Activated naive CD8-positive, alpha-beta T cell (primary cell): ENCODE measurements around the gene LIPC.

Experiments
- H3K27ac Mint-ChIP-seq: one replicate; pipeline ENCODE4 v1.8.0; 2021; ENCODE audit warnings: mixed read lengths
- H3K27me3 Mint-ChIP-seq: one replicate; pipeline ENCODE4 v1.8.0; 2021; ENCODE audit warnings: mixed read lengths
- H3K36me3 Mint-ChIP-seq: one replicate; pipeline ENCODE4 v1.8.0; 2021; ENCODE audit warnings: mixed read lengths
- H3K4me1 Mint-ChIP-seq: one replicate; pipeline ENCODE4 v1.8.0; 2021; ENCODE audit warnings: low read depth, mixed read lengths
- H3K4me3 Mint-ChIP-seq: one replicate; pipeline ENCODE4 v1.8.0; 2021; ENCODE audit warnings: mild to moderate bottlenecking, mixed read lengths
- H3K9me3 Mint-ChIP-seq: one replicate; pipeline ENCODE4 v1.8.0; 2021; ENCODE audit warnings: low read depth, mixed read lengths

Gene LIPC

DNA sequence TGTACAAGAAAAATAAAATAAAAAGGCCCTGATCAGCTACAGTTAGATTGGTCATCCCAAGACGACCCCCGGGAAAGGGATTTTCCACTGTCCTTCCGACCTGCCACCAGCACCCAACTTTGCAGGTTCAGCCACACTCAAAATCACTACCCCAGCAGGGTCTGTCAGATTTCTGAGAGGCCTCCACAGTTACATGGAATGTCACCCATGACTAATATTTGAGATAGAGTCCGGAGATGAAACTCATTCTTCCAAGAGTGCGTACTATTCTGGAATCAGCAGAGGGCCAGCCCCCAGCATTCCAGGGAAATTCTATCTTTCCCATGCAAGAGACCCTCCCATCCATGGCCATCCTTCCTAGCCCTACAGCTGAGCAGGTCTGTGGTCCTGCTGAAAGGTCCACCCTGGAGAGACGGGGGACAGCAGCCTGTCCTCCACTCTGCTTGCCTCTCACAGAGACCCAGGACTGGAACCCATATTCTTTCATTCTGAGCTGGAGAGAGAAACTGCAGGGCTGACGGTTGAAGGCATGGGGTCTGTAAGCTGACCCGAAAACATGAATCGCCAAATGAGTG, 5.8 kb downstream of the LIPC start:
- Mint-ChIP-seq H3K27ac (no peak overlapping the region), H3K9me3 (no peaks in the 10 kb centered on the region), H3K4me3 (no peak overlapping the region), H3K27me3 (no peaks in the 10 kb centered on the region), H3K4me1 (peaks cover 17% of the 10 kb centered on the region), H3K36me3 (no peaks in the 10 kb centered on the region)

DNA sequence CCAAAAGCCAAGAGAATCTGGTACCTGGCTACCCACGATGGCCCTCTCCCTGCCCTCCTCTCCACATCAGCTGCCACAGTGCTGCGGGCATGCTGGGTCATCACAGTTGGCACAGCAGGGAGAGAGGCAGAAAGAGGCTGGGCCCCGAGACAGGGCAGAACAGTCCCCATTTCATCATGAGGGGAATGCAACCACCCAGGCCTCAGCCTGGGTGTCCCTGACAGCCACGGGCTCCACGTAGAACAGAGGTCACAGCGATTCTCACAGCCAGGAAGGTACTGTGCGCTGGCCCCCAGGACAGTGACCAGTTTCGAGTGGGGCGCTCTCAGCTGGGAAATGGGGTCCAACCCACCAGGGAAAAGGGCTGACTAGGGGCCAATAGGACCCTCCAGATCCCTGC, 6.3 kb downstream of the LIPC start:
- H3K27ac Mint-ChIP-seq, result no peak overlapping the region
- H3K4me3 Mint-ChIP-seq, result no peak overlapping the region
- peaks cover 17% of the 10 kb centered on the region for H3K4me1 Mint-ChIP-seq
- no peaks in the 10 kb centered on the region for H3K36me3 Mint-ChIP-seq
- H3K27me3 Mint-ChIP-seq, result no peaks in the 10 kb centered on the region
- no peaks in the 10 kb centered on the region for H3K9me3 Mint-ChIP-seq

DNA sequence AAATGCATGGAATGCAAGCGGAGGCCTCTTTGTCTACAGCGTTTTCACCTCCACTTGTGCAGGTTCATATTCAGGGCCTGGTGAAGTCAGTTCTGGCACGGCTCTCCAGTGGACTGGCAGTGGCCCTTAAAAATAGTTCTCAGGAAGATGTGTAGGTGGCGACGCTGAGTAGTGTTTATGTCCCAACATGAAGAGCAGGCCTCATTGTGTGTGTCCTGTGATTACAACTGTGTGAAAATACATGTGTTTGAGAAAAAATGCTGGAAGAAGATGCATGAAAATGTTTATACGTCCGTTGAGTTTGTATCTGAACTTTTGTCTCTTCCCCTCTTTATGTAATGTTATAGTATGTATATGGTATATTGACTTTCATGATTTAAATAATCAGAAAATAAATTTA, 7.2 kb downstream of the LIPC start:
- Mint-ChIP-seq H3K4me3 (no peak overlapping the region), H3K27ac (no peak overlapping the region), H3K27me3 (no peaks in the 10 kb centered on the region), H3K36me3 (no peaks in the 10 kb centered on the region), H3K4me1 (peaks cover 17% of the 10 kb centered on the region), H3K9me3 (no peaks in the 10 kb centered on the region)

DNA sequence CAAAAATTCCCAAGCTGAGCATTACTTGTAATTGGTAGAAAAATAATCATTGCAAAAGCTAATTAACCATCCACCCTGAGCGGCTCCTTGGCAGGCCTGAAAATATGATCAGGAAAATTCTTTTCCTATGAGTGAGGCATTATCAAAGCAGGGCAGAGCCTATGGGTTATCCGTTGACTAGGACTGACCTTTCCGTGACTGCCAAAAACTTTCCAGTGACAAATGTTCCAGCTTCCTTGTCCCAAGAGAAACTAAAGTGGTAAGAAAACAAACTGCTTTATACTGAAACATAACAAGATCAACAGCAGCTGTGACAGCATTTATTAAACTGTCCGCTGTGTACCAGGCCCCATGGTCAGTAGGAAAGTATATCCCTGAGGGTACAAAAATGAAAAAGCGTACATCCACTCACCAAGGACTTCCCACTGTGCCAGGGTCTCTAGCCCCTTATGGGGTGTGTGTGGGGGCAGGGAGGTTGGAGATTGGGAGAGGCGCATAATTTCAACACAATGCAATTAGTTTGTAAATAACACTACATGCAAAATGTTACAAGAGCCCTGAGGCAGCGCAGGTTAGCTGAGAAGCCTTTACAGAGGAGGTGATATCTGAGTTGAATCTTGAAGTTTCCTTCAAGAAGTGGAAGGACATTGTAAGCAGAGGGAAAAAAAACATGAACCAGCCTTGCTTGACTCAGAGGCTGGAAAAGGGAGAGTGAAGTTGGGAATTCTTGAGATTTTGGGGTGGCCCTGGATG, 8.5 kb downstream of the LIPC start:
- no peak overlapping the region for H3K4me3 Mint-ChIP-seq
- H3K4me1 Mint-ChIP-seq, result peaks cover 17% of the 10 kb centered on the region
- no peaks in the 10 kb centered on the region for H3K36me3 Mint-ChIP-seq
- no peaks in the 10 kb centered on the region for H3K27me3 Mint-ChIP-seq
- H3K9me3 Mint-ChIP-seq, result no peaks in the 10 kb centered on the region
- H3K27ac Mint-ChIP-seq, result peak overlapping the region; percentile 23

DNA sequence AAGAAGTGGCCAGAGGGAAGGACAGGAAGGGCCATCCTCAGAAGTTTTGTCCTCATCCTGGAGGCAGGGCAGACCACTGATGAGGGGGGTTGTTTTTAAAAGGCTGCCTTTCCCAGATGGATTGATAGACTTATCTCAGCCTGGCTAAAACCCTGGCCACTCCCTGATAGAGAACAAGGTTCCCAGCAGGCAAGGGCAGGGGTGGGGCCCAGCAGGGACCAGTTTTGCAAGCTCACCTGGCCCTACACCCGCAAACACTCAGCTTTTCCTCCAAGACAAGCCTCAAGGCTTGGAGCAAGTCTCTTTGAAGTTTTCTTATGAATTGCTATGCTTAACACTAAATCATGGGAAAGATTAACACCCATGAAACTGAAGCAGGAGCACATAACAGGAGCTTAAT, 9.1 kb downstream of the LIPC start:
- peaks cover 17% of the 10 kb centered on the region for H3K4me1 Mint-ChIP-seq
- H3K36me3 Mint-ChIP-seq, result no peaks in the 10 kb centered on the region
- H3K9me3 Mint-ChIP-seq, result no peaks in the 10 kb centered on the region
- no peaks in the 10 kb centered on the region for H3K27me3 Mint-ChIP-seq
- peak overlapping the region; percentile 29 for H3K27ac Mint-ChIP-seq
- no peak overlapping the region for H3K4me3 Mint-ChIP-seq

DNA sequence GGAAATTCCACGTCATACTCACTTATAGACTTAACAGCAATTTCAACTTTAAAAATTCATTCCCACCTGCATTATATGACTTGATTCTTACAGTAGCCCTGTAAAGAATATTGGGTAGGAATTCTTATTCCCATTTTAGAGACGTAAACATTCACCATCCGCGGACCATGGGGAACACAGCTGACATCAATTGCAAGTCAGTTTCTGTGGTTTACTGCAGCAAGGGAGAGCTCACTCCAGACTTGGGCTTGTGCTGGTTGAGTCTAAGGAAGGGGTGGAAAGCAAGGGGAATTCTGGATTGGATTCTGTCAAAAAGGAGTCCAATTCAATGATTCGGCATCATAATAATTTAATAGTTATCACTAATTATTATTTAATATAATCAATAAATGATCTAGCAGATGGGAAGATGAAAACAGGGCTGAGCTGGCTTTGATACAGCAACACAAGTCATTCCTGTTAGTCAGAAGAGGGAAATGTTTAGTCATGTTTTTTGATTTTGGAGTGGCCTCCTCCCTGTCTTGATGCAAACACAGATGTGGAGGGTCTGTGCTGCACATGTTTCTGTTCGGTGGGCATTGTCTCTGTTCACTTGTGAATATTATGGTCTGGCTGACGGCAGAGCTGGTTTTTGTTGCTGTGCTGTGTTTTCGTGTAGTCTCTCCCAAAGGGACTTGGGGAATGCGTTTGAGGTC, 9.7 kb downstream of the LIPC start:
- Mint-ChIP-seq H3K27me3 (no peaks in the 10 kb centered on the region), H3K4me1 (peaks cover 18% of the 10 kb centered on the region), H3K9me3 (no peaks in the 10 kb centered on the region), H3K4me3 (no peak overlapping the region), H3K36me3 (no peaks in the 10 kb centered on the region), H3K27ac (peak overlapping the region; percentile 67)

DNA sequence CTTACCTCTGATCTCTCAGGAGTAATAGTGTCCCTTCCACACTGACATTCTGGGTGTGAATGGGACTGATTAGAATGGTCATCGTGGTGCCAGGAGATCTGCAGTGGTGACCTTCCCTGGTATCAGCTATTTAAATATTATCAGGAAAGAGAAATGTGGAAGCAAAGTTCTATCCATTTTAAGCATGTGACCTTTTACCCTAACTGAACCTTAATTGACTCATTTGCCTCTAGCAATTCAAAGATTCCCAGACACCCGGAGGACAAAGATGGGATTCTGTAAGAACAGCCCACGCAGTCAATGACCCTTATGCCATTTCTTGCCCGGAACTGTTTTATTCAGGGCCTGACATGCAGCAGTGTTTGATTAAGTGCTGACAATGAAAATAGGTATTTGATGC, 10.3 kb downstream of the LIPC start:
- H3K27ac Mint-ChIP-seq, result peak overlapping the region; percentile 67
- H3K27me3 Mint-ChIP-seq, result no peaks in the 10 kb centered on the region
- peaks cover under 1% of the 10 kb centered on the region for H3K36me3 Mint-ChIP-seq
- H3K4me1 Mint-ChIP-seq, result peaks cover 19% of the 10 kb centered on the region
- no peaks in the 10 kb centered on the region for H3K9me3 Mint-ChIP-seq
- H3K4me3 Mint-ChIP-seq, result no peak overlapping the region

DNA sequence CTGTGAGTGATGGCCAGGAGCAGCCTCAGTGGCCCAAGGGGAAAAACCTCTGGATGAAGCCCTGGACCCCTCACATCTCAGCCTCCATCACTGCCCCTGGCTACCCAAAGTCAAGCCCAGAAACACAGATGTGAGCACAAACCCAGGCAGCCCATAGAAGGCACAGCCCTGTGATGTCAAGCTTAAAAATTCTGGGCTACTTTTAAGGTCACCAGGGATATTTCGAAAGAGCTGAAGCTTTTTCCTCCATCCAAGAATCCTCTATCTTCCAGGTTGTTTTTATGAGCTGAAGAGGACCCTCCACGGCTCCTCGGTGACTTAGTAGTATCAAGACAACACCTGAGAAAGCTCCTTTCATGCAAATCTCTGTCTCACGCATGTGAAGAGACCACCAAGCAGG, 11.5 kb downstream of the LIPC start:
- Mint-ChIP-seq H3K9me3 (no peaks in the 10 kb centered on the region), H3K27me3 (no peaks in the 10 kb centered on the region), H3K4me3 (no peak overlapping the region), H3K27ac (peak overlapping the region; percentile 2), H3K4me1 (peaks cover 23% of the 10 kb centered on the region), H3K36me3 (peaks cover 2% of the 10 kb centered on the region)

DNA sequence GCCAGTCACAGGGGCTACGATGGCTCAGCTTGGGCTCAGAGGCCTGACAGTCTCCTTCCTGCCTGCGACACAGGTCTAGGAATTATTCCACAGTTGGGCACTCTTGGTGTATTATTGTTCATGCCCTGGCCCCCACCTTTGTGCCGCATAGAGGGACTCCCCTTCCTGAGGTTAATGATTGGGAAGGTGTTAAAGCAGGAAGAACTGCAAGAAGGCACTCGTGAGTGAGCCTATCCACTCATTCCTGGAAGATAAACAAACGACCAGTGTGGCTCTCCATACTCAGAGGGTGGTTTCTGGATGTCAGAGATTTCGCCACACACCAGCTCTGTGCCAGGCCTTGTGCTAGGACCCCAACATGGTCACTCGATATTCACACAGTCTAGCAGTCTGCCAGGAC, 12.3 kb downstream of the LIPC start:
- H3K9me3 Mint-ChIP-seq, result no peaks in the 10 kb centered on the region
- no peak overlapping the region for H3K4me3 Mint-ChIP-seq
- peaks cover 22% of the 10 kb centered on the region for H3K4me1 Mint-ChIP-seq
- H3K36me3 Mint-ChIP-seq, result peaks cover 2% of the 10 kb centered on the region
- H3K27ac Mint-ChIP-seq, result no peak overlapping the region
- no peaks in the 10 kb centered on the region for H3K27me3 Mint-ChIP-seq

DNA sequence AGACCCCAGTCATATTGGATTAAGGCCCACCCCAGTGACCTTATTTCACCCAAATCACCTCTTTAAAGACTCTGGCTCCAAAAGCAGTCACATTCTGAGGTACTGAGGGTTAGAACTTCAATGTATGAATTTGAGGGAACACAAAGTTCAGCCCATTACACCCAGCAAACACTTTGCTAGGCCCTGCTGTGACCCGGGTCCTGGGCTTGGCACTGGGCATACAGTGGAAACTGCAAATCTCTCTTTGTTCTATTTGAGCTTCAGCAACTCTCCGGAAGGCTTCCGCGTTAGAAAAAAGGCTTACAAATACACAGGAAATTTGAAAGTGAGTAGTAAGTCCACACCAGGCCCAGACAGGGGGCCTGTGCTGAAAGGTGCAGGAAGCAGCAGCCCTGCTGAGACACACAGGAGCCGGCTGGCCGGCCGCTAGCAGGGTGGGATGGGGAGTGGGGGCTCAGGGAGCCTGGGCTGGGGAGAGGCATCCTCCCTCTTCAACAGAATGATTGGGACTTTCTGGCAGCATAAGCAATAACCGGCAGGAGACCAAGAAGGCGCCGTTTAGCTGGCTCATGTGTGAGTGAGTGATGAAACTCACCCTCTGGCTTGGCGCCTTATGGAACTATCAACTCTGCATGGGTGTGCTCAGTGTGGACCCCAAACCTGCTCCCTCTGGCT, 13.0 kb downstream of the LIPC start:
- H3K36me3 Mint-ChIP-seq, result peaks cover 3% of the 10 kb centered on the region
- H3K4me3 Mint-ChIP-seq, result no peak overlapping the region
- H3K9me3 Mint-ChIP-seq, result no peaks in the 10 kb centered on the region
- H3K27ac Mint-ChIP-seq, result peak overlapping the region; percentile 54
- no peaks in the 10 kb centered on the region for H3K27me3 Mint-ChIP-seq
- peaks cover 21% of the 10 kb centered on the region for H3K4me1 Mint-ChIP-seq

DNA sequence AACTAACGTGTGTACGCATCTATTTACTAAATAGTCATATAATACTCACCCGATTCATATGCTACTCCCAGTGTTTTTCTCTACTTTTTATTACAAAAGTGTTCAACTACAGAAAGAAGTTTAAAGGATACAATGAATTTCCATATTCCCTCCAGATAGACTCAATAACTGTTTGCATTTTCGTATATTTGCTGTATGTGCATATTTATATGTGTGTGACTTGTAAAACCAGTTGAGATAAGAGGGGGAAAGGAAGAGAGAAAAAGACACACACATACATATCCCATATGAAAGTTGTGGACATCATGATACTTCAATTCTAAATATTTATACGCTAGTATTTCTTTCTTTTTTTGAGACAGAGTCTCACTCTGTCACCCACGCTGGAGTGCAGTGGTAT, 14.1 kb downstream of the LIPC start:
- H3K4me3 Mint-ChIP-seq, result no peak overlapping the region
- H3K36me3 Mint-ChIP-seq, result peaks cover 3% of the 10 kb centered on the region
- H3K9me3 Mint-ChIP-seq, result no peaks in the 10 kb centered on the region
- no peak overlapping the region for H3K27ac Mint-ChIP-seq
- H3K27me3 Mint-ChIP-seq, result no peaks in the 10 kb centered on the region
- peaks cover 18% of the 10 kb centered on the region for H3K4me1 Mint-ChIP-seq

DNA sequence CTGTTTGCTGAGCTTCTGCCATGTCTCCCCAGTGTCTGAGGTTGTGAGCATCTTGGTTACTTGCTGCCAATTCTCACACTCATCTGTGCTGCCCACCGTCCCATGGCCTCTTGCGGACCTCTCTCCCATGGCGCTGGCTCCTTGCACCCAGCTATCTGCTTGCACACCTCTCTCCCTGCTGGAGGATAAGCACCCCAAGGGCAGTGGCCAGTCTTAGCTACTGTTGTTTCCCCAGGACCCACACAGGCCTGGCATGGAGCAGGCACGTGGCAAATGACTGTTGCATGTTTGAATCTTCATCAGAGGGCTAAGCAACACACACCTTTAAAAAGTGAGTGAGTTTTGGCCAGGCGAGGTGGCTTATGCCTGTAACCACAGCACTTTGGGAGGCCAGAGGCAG, 14.7 kb downstream of the LIPC start:
- Mint-ChIP-seq H3K4me1 (peaks cover 12% of the 10 kb centered on the region), H3K27me3 (no peaks in the 10 kb centered on the region), H3K9me3 (no peaks in the 10 kb centered on the region), H3K27ac (no peak overlapping the region), H3K36me3 (peaks cover 3% of the 10 kb centered on the region), H3K4me3 (no peak overlapping the region)

DNA sequence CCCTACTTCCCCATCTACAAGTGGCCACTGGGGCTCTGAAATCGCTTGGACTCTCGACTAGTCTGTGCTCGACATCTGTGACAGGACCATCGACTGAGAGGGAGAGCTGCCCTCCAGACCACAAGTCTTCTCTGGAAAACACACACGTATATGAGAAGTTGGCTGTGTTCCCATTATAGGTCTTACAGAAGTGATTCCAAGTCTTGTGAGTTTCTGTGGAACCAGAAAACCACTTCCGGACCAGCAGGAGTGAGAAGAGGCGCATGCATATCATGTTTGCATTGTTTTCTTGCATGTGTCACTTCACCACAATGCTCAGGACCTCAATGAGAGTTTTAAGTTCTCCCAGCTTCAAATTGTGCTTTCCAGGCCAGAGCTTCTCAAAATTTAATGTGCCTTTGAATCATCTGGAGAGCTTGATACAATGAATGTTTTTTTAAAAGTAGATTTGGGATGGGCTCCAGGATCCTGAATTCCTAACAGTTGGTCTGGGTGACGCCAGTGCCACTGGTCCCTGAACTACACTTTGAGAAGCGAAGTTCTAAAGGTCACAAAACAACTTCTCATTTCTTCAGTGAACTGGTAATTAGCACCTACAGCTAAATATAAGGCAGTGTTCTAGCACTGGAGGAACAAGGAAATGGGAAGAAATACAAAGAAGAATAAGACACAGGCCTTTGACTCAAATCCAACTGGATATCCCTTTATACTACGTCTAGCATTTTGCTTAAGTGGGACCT, 15.7 kb downstream of the LIPC start:
- no peaks in the 10 kb centered on the region for H3K9me3 Mint-ChIP-seq
- H3K4me1 Mint-ChIP-seq, result peaks cover 6% of the 10 kb centered on the region
- H3K4me3 Mint-ChIP-seq, result no peak overlapping the region
- peak overlapping the region; percentile 79 for H3K27ac Mint-ChIP-seq
- H3K27me3 Mint-ChIP-seq, result no peaks in the 10 kb centered on the region
- peaks cover 3% of the 10 kb centered on the region for H3K36me3 Mint-ChIP-seq

DNA sequence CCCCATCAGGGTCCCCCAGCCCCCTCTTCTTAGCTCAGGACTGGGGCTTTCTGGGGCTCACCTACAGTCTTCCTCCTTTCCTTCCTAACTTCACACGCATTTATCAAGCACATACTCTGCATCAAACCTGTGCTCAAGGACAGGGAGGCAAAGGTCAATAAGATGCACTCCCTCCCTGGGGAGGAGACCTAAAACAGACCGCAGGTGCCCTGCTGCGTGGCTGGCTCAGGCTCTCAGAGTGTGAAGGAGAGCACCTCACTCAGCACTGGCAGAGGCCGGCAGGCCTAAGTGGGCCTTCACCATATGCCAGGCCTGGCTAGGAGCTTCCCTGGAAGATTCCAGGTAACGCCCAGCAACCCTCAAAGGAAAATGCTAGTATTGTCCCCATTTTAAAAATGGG, 16.5 kb downstream of the LIPC start:
- Mint-ChIP-seq H3K4me1 (peaks cover 6% of the 10 kb centered on the region), H3K36me3 (peaks cover 3% of the 10 kb centered on the region), H3K4me3 (no peak overlapping the region), H3K27ac (no peak overlapping the region), H3K9me3 (no peaks in the 10 kb centered on the region), H3K27me3 (no peaks in the 10 kb centered on the region)

DNA sequence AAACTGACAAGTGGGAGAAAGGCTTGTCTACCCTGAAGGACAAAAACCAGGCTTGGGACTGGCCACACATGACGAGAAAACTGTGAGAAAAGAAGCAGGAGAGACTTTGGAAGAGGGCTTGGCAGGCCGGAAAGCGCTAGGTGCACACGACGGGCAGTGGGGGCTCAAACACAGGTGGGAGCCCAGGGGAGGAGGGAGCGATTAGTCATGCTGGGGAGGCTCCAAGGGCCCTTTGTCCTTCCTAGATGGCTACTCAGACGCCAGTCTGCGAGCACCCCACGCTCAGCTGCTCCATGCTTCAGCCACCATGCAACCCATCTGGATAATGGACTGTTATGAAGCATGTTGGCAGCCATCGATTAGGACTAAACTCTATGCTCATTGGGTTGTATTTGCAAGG, 17.1 kb downstream of the LIPC start:
- no peaks in the 10 kb centered on the region for H3K27me3 Mint-ChIP-seq
- H3K27ac Mint-ChIP-seq, result no peak overlapping the region
- peaks cover 9% of the 10 kb centered on the region for H3K4me1 Mint-ChIP-seq
- H3K4me3 Mint-ChIP-seq, result no peak overlapping the region
- H3K36me3 Mint-ChIP-seq, result peaks cover 3% of the 10 kb centered on the region
- no peaks in the 10 kb centered on the region for H3K9me3 Mint-ChIP-seq
